ENCODE measurements around the gene GLCCI1. TPM values are rescaled to one million over a fixed set of nuclear protein-coding genes. Genes with fewer than 3 reads are reported as not detected.

GLCCI1 gene
- polyA plus RNA-seq, 1 donor (not counting 4 experiments of a cell fraction or from before 2014, with no cell fraction given), result 3.4 TPM

DNA sequence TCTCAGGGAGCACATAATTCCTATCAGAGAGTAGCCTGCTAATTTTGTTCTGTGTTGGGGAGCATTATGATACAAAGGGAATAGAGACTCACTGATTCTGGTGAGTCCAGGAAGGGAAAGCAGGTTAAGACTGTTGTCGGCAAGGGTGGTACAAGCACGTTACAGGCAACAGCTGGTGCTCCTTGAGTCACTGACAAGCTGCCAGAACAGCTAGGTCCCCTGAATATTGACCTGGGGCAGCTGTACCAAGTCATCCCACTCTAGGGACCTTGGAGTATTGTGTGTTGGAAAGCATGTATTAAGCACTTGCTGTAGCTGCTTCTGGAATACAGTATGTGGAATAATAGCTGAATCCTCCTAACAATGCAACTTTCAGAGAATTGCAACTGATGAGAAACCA lies 37.0 kb upstream of the GLCCI1 start:
- Histone ChIP-seq H2AFZ (ENCODE audit: control insufficient read depth, low read length) (no peak overlapping the region), H3K9me1 (ENCODE audit: control insufficient read depth, extremely low read depth, insufficient read depth, low read length) (no peaks in the 10 kb centered on the region), H3K27me3 (ENCODE audit: control insufficient read depth, extremely low read depth, insufficient read depth, low read length) (no peaks in the 10 kb centered on the region), H3K4me1 (ENCODE audit: control insufficient read depth, extremely low read depth, insufficient read depth, low read length) (no peaks in the 10 kb centered on the region), H3K27ac (ENCODE audit: control insufficient read depth, insufficient read depth, low read length) (no peak overlapping the region), H3K4me2 (ENCODE audit: control insufficient read depth, extremely low read depth, insufficient read depth, low read depth, low read length) (no peak overlapping the region), H4K20me1 (ENCODE audit: control insufficient read depth, extremely low read depth, insufficient read depth, low read length) (no peaks in the 10 kb centered on the region), H3K79me2 (ENCODE audit: control insufficient read depth, insufficient read depth, low read length) (no peaks in the 10 kb centered on the region), H3K9me3 (ENCODE audit: control insufficient read depth, low read depth, low read length) (no peaks in the 10 kb centered on the region), H3K4me3 (ENCODE audit: control insufficient read depth in 2 of 3, extremely low read depth in 1 of 3, insufficient read depth in 2 of 3, low read depth in 1 of 3, low read length in 3 of 3) (no peak overlapping the region), H3K9ac (ENCODE audit: control insufficient read depth, extremely low read depth, insufficient read depth, low read length) (no peak overlapping the region), H3K36me3 (ENCODE audit: control insufficient read depth in 2 of 2, extremely low read depth in 1 of 2, insufficient read depth in 2 of 2, low read length in 2 of 2) (no peaks in the 10 kb centered on the region)
- dilution Hi-C loops (cut with MboI; ENCODE audit: extremely low pct_ligation_motif_present, low sequenced_read_pairs), result no loop called here
- TF ChIP-seq CTCF (optimal IDR thresholded peaks at IDR 0.05 in 1 of 3, IDR thresholded peaks at IDR 0.05 in 1 of 3, conservative IDR thresholded peaks at IDR 0.05 in 1 of 3; ENCODE audit: extremely low read depth in 1 of 3, insufficient read depth in 2 of 3, low read length in 3 of 3) (no peak), EZH2 (IDR thresholded peaks at IDR 0.05; ENCODE audit: low read length) (no peak)
- no peak for DNase-seq (ENCODE audit: low read depth, low spot score)
- no peak for FAIRE-seq

- H3K9me3 ChIP-seq (ENCODE audit: control insufficient read depth, low read depth, low read length), result no peaks in the 10 kb centered on the region
- no peak for DNase-seq (ENCODE audit: low read depth, low spot score)
Observed at GRCh38 chr7:7932553-7932952, 36.0 kb upstream of the GLCCI1 start.

DNA sequence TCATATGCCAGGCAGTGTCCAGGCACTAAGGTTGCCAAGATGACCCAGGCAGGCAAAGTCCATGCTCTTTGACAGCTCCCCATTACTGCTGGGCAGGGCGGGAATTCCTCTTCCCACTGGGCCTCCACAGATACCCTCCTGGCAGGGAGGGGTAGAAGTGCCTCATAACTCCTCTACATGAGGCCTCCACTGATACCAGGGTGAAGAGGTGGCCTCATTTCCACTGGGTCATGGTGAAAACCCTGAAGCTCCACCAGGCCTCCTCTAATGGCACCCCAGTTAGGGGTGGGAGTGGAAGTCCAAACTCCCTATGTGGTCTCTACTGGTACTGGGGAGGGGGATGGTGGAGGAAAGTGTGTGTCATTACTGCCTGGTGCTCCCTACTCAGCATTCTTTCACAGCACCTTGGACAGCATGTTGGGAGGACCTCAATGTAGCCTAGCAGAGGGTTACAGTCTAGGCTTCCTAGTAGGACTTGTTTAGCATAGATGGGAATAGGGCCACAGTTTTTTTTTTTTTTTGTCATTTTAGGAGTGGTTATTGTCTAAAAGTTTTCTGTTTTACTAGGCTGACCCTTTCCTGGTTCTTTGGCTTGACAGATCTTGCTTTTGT lies 34.6 kb upstream of the GLCCI1 start:
- Histone ChIP-seq H3K9ac (ENCODE audit: control insufficient read depth, extremely low read depth, insufficient read depth, low read length) (no peak overlapping the region), H3K27ac (ENCODE audit: control insufficient read depth, insufficient read depth, low read length) (no peak overlapping the region), H2AFZ (ENCODE audit: control insufficient read depth, low read length) (no peak overlapping the region), H3K36me3 (ENCODE audit: control insufficient read depth in 2 of 2, extremely low read depth in 1 of 2, insufficient read depth in 2 of 2, low read length in 2 of 2) (no peaks in the 10 kb centered on the region), H3K9me1 (ENCODE audit: control insufficient read depth, extremely low read depth, insufficient read depth, low read length) (no peaks in the 10 kb centered on the region), H3K9me3 (ENCODE audit: control insufficient read depth, low read depth, low read length) (no peaks in the 10 kb centered on the region), H3K4me1 (ENCODE audit: control insufficient read depth, extremely low read depth, insufficient read depth, low read length) (no peaks in the 10 kb centered on the region), H4K20me1 (ENCODE audit: control insufficient read depth, extremely low read depth, insufficient read depth, low read length) (no peaks in the 10 kb centered on the region), H3K79me2 (ENCODE audit: control insufficient read depth, insufficient read depth, low read length) (no peaks in the 10 kb centered on the region), H3K27me3 (ENCODE audit: control insufficient read depth, extremely low read depth, insufficient read depth, low read length) (no peaks in the 10 kb centered on the region), H3K4me2 (ENCODE audit: control insufficient read depth, extremely low read depth, insufficient read depth, low read depth, low read length) (no peak overlapping the region), H3K4me3 (ENCODE audit: control insufficient read depth in 2 of 3, extremely low read depth in 1 of 3, insufficient read depth in 2 of 3, low read depth in 1 of 3, low read length in 3 of 3) (no peak overlapping the region)
- DNase-seq (ENCODE audit: low read depth, low spot score) (no peak), FAIRE-seq (no peak)
- no peak for TF ChIP-seq CTCF (optimal IDR thresholded peaks at IDR 0.05 in 1 of 3, IDR thresholded peaks at IDR 0.05 in 1 of 3, conservative IDR thresholded peaks at IDR 0.05 in 1 of 3; ENCODE audit: extremely low read depth in 1 of 3, insufficient read depth in 2 of 3, low read length in 3 of 3)
- TF ChIP-seq EZH2 (IDR thresholded peaks at IDR 0.05; ENCODE audit: low read length), result no peak
- dilution Hi-C loops (cut with MboI; ENCODE audit: extremely low pct_ligation_motif_present, low sequenced_read_pairs), result no loop called here

More at GRCh38 chr7:7932553-7932952, 36.0 kb upstream of the GLCCI1 start:
- dilution Hi-C loops (cut with MboI; ENCODE audit: extremely low pct_ligation_motif_present, low sequenced_read_pairs), result no loop called here
- no peak overlapping the region for H3K27ac ChIP-seq (ENCODE audit: control insufficient read depth, insufficient read depth, low read length)
- no peaks in the 10 kb centered on the region for H3K79me2 ChIP-seq (ENCODE audit: control insufficient read depth, insufficient read depth, low read length)
- H3K9ac ChIP-seq (ENCODE audit: control insufficient read depth, extremely low read depth, insufficient read depth, low read length), result no peak overlapping the region
- H4K20me1 ChIP-seq (ENCODE audit: control insufficient read depth, extremely low read depth, insufficient read depth, low read length), result no peaks in the 10 kb centered on the region
- no peak for TF ChIP-seq EZH2 (IDR thresholded peaks at IDR 0.05; ENCODE audit: low read length)
- H2AFZ ChIP-seq (ENCODE audit: control insufficient read depth, low read length), result no peak overlapping the region
- H3K27me3 ChIP-seq (ENCODE audit: control insufficient read depth, extremely low read depth, insufficient read depth, low read length), result no peaks in the 10 kb centered on the region
- no peak overlapping the region for H3K4me2 ChIP-seq (ENCODE audit: control insufficient read depth, extremely low read depth, insufficient read depth, low read depth, low read length)
- no peak for FAIRE-seq
- no peaks in the 10 kb centered on the region for H3K9me1 ChIP-seq (ENCODE audit: control insufficient read depth, extremely low read depth, insufficient read depth, low read length)
- no peaks in the 10 kb centered on the region for H3K4me1 ChIP-seq (ENCODE audit: control insufficient read depth, extremely low read depth, insufficient read depth, low read length)
- no peaks in the 10 kb centered on the region for H3K36me3 ChIP-seq (ENCODE audit: control insufficient read depth in 2 of 2, extremely low read depth in 1 of 2, insufficient read depth in 2 of 2, low read length in 2 of 2)
- H3K4me3 ChIP-seq (ENCODE audit: control insufficient read depth in 2 of 3, extremely low read depth in 1 of 3, insufficient read depth in 2 of 3, low read depth in 1 of 3, low read length in 3 of 3), result no peak overlapping the region

All from keratinocyte (primary cell).